Coronary artery (tissue), 2 donors: ENCODE measurements around the gene SLCO6A1.

Source experiments
- DNase-seq: peaks from one replicate; pipeline ENCODE4 v3.0.0-alpha.2; 2017; ENCODE audit warnings: low spot score
- H3K27ac ChIP-seq, 2 donors: fragments of 200-600 bp; sonication (generic); one replicate each; pipeline ENCODE4 v1.5.1; 2016 to 2019
- H3K4me3 ChIP-seq: fragments of 200-600 bp; sonication (generic); 2 replicates; pipeline ENCODE4 v1.5.1; 2016; ENCODE audit warnings: mild to moderate bottlenecking, moderate library complexity
- TF ChIP-seq, protein P1 (sequence below): fragments of 200-600 bp; sonication (generic); IDR thresholded peaks from one replicate; pipeline ENCODE4 v1.5.1; 2019; ENCODE audit warnings: antibody characterized with exemption

SLCO6A1 gene

DNA sequence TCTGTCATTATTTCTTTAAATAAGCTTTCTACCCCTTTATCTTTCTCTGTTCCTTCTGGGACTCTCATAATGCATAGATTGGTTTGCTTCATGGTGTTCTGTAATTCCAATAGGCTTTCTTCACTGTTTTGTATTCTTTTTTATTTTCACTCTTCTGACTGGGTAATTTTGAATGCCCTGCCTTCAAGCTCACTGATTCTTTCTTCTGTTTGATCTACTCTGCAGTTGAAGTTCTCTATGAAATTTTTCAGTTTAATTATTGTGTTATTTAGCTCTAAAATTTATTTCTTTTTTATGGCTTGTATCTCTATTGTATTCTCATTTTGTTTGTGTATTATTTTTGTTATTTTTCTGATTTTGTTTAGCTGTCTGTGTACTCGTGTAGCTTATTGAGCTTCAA is 113.4 kb downstream of the SLCO6A1 start:
- no peak overlapping the region for H3K4me3 ChIP-seq
- H3K27ac ChIP-seq = no peak overlapping the region
- TF ChIP-seq, protein P1, sequence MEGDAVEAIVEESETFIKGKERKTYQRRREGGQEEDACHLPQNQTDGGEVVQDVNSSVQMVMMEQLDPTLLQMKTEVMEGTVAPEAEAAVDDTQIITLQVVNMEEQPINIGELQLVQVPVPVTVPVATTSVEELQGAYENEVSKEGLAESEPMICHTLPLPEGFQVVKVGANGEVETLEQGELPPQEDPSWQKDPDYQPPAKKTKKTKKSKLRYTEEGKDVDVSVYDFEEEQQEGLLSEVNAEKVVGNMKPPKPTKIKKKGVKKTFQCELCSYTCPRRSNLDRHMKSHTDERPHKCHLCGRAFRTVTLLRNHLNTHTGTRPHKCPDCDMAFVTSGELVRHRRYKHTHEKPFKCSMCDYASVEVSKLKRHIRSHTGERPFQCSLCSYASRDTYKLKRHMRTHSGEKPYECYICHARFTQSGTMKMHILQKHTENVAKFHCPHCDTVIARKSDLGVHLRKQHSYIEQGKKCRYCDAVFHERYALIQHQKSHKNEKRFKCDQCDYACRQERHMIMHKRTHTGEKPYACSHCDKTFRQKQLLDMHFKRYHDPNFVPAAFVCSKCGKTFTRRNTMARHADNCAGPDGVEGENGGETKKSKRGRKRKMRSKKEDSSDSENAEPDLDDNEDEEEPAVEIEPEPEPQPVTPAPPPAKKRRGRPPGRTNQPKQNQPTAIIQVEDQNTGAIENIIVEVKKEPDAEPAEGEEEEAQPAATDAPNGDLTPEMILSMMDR = no peak
- DNase-seq = no peak

DNA sequence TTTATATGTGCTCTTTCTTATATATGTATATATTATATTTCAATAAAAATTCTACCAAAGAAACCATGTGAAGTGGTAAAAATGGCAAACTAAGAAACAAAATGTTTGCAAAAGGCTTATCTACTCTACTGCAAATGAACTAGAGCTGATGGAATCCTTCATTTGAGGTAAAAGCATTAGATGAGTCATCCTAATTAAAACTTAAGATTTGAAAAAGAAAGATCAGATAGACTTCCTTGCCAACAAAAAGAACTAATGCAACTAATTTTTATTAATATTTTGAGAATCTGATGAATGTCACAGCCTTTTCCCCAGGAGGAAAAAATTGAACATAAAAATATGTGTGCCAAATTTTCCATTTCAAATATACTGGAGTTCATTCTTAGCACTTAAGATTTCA is 118.6 kb downstream of the SLCO6A1 start:
- no peak overlapping the region for H3K4me3 ChIP-seq
- TF ChIP-seq, protein P1 = no peak
- DNase-seq = no peak
- H3K27ac ChIP-seq = no peak overlapping the region

DNA sequence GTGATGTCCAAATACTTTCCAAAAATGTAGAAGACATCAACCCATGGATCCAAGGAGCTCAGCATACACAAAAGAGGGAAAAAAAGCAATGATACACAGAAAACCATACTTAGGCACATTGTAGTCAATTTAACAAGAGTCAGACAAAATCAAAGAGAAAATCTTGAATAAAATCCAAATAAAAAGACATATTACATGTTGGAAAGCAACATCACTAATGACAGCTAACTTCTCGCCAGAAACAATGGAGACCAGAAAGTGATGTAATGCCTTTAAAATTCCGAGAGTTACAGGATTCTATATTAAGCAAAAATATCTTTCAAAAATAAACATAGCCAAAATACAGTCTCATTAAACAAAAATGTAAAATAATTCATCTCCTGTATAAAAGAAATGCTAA is 122.9 kb downstream of the SLCO6A1 start:
- TF ChIP-seq, protein P1 = no peak
- Histone ChIP-seq H3K4me3 (no peak overlapping the region), H3K27ac (no peak overlapping the region)
- no peak for DNase-seq

DNA sequence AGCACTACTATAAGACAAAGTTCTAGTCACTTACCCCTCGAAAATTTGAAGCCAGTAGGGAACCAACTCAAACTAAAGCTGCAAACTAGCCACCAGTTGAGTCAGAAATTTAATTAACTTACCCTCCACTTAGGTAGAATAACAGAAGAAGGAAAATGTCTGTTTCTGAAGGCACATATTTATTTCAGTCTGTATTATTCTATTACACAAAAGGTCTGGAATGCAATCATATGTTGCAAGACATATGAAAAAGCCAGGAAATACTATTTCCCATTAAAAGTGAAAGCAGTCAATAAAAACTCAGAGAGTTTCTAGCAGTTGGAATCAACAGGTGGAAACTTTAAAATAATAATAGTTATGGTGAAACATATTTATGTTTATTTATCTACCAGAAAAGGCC is 123.5 kb downstream of the SLCO6A1 start:
- Histone ChIP-seq H3K27ac (no peak overlapping the region), H3K4me3 (no peak overlapping the region)
- no peak for DNase-seq

DNA sequence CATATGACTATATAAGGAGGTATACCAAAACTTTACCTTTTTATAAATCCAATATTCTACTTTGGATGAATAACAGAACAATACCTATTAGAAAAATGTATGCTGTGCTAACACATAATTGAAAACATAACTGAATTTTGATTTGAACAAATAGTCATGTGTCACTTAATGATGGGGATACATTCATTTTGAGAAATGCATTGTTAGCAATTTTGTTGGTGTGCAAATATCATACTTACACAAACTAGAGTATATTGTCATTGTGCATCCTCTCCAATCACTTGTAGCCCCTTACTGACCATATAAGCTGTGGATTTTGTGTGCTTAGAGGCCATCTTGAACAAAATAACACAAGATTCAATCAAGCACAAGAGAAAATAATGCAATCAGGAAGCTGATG is 130.4 kb downstream of the SLCO6A1 start:
- TF ChIP-seq, protein P1 = no peak
- Histone ChIP-seq H3K4me3 (no peak overlapping the region), H3K27ac (no peak overlapping the region)
- no peak for DNase-seq

More for the DNA sequence above, 123.5 kb downstream of the SLCO6A1 start:
- TF ChIP-seq, protein P1 = no peak

DNA sequence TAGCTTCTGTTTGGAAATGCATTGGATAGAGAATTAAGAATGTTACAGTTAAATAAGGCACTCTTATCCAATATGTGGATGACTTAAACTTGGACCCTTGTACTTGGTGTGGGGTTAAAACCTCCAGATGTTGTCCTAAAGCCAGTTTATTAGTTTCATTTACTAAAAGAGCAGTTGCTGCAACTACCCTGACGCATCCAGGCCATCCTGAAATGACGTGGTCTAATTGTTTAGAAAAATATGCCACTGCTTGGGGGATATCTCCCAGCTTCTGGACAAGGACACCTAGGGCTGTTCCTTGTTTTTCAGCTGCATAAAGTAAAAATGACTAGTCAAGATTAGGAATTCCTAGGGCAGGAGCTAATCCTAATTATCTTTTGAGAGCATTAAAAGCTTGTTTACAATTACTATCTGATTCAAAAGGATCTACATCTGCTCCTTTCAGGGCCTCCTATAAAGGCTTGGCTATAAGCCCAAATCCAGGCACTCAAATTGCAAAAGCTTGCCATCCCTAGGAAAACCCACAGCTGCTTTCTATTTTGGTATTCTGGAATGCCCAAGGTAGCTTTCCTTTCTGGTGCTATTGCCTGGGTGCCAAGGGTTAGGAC is 157.0 kb downstream of the SLCO6A1 start:
- Histone ChIP-seq H3K27ac (no peak overlapping the region), H3K4me3 (no peak overlapping the region)
- DNase-seq = no peak
- TF ChIP-seq, protein P1 = no peak

DNA sequence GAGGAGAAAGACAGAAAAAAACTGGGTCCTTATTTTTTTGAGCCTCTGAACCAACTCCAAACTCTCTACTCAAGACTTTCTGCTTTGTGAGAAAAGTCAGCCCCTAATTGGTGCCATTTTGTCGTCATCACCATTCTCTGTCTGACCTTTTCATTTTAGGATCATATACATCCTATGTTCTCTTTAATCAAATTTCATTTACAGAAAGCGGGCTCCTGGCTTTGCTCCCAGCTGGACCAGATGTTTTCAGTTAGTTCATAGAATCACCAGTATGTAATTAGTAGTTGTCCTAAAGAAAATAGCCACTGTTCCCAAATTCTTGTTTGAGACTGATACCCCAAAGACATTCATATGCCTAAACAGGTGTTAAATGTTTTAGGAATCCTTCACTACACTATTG is 174.1 kb downstream of the SLCO6A1 start:
- Histone ChIP-seq H3K4me3 (no peak overlapping the region), H3K27ac (no peak overlapping the region)

More for the DNA sequence above, 174.1 kb downstream of the SLCO6A1 start:
- no peak for DNase-seq
- TF ChIP-seq, protein P1 = no peak
